Suprapubic skin (tissue), 4 donors: Measurements from ENCODE around the gene GALP.

Source experiments
- EP300 ChIP-seq: sonication (generic); formaldehyde crosslinking; IDR thresholded peaks from one replicate; pipeline ENCODE4 v1.6.1; 2017; ENCODE audit warnings: antibody characterized with exemption
- POLR2A ChIP-seq, 2 donors: fragments of 450-650 bp; IDR thresholded peaks; one replicate each; pipeline ENCODE4 v1.6.1; 2017; ENCODE audit warnings: antibody characterized with exemption in 2 of 2, mild to moderate bottlenecking in 2 of 2, moderate library complexity in 2 of 2
- POLR2AphosphoS5 ChIP-seq, 3 donors: sonication (generic); formaldehyde crosslinking; IDR thresholded peaks; one replicate each; pipeline ENCODE4 v1.6.1; 2017; ENCODE audit warnings: antibody characterized with exemption in 3 of 3
- TF ChIP-seq, protein P1 (sequence below), 2 donors: fragments of 200-600 bp in 1 of 2; fragments of 450-650 bp in 1 of 2; sonication (generic) in 1 of 2; IDR thresholded peaks; one replicate each; pipeline ENCODE4 v1.5.1; 2016 to 2019; ENCODE audit warnings: antibody characterized with exemption in 2 of 2, mild to moderate bottlenecking in 1 of 2, moderate library complexity in 1 of 2

DNA sequence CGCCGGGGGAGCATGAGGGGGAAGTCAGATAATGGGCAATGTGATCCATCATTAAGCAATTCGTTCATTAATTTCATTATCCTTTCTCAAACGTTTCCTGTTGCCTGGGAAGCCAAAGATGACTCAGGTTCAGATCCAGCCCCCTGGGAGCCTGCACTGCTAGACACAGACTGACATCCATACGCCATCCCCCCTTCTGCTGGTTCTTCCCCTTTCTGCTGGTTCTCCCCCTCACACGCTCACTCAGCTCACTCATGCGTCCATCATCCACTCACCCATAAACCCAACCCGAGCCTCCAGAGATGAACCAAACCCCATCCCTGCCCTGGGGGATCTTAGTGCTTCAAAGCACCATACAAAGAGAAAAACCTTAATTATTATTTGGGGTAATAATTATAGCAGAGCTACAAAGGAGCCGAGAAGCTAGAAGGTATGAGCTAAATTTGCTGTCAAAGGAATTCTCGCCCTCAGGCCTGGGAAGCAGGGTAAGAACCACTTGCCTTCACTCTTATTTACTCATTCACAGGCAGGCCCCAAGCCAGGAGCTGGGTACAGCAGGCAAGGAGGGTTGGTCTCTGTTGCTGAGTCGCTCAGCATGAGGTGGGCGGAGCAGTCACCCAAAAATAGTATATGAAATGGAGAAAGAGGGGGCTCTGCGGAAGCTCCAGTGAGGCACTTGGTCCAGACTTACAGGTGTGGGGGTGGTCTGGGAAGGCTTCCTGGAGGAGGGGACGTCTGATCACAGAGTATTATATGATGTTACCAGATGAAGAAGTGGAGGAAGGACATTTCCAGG, 41.8 kb upstream of the GALP start:
- TF ChIP-seq, protein P1, sequence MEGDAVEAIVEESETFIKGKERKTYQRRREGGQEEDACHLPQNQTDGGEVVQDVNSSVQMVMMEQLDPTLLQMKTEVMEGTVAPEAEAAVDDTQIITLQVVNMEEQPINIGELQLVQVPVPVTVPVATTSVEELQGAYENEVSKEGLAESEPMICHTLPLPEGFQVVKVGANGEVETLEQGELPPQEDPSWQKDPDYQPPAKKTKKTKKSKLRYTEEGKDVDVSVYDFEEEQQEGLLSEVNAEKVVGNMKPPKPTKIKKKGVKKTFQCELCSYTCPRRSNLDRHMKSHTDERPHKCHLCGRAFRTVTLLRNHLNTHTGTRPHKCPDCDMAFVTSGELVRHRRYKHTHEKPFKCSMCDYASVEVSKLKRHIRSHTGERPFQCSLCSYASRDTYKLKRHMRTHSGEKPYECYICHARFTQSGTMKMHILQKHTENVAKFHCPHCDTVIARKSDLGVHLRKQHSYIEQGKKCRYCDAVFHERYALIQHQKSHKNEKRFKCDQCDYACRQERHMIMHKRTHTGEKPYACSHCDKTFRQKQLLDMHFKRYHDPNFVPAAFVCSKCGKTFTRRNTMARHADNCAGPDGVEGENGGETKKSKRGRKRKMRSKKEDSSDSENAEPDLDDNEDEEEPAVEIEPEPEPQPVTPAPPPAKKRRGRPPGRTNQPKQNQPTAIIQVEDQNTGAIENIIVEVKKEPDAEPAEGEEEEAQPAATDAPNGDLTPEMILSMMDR (IDR thresholded peaks at IDR 0.05) = no peak
- TF ChIP-seq POLR2AphosphoS5 (IDR thresholded peaks at IDR 0.05) = no peak
- no peak for TF ChIP-seq EP300
- TF ChIP-seq POLR2A (IDR thresholded peaks at IDR 0.05) = no peak
